Endothelial cell (in vitro differentiated cells): ENCODE results near the gene TIMELESS. TPM values are rescaled to one million over a fixed set of nuclear protein-coding genes. Genes with fewer than 3 reads are reported as not detected.
"Not testable (repeated sequence)": the region's sequence is repeated elsewhere in the genome, so short reads cannot be mapped to it uniquely, and the experiment has no call there.

Experiments used
- DNase-seq: peaks from one replicate; pipeline ENCODE4 v3.0.0; 2021; ENCODE audit warnings: low spot score
- H3K27ac Mint-ChIP-seq: one replicate; pipeline ENCODE4 v1.8.0; 2021; ENCODE audit warnings: mixed read lengths, inconsistent platforms; ENCODE audit not compliant: unreplicated experiment
- H3K27me3 Mint-ChIP-seq: one replicate; pipeline ENCODE4 v1.8.0; 2021; ENCODE audit warnings: mild to moderate bottlenecking, moderate library complexity, mixed read lengths, inconsistent platforms; ENCODE audit not compliant: unreplicated experiment
- H3K36me3 Mint-ChIP-seq: one replicate; pipeline ENCODE4 v1.8.0; 2021; ENCODE audit warnings: mild to moderate bottlenecking, low read depth, mixed read lengths, inconsistent platforms; ENCODE audit not compliant: unreplicated experiment
- H3K4me1 Mint-ChIP-seq: one replicate; pipeline ENCODE4 v1.8.0; 2021; ENCODE audit warnings: mild to moderate bottlenecking, mixed read lengths, inconsistent platforms; ENCODE audit not compliant: unreplicated experiment
- H3K4me3 Mint-ChIP-seq: one replicate; pipeline ENCODE4 v1.8.0; 2021; ENCODE audit warnings: mild to moderate bottlenecking, mixed read lengths, inconsistent platforms; ENCODE audit not compliant: unreplicated experiment
- H3K9me3 Mint-ChIP-seq: one replicate; pipeline ENCODE4 v1.8.0; 2021; ENCODE audit warnings: mixed read lengths, inconsistent platforms; ENCODE audit not compliant: unreplicated experiment
- total RNA-seq: library from RNA; stranded (reverse); fragmentation: NEBNext Ultra II Directional; extraction: Animal tissue kit (Norgen Biotek cat#: 25700); gene quantifications from one replicate; pipeline ENCODE4 v1.2.1, GENCODE V29; 2021; ENCODE audit not compliant: unreplicated experiment
- TF ChIP-seq, protein P1 (sequence below): fragments of 200-600 bp; sonication (generic); IDR thresholded peaks from one replicate; pipeline ENCODE4 v1.5.0; 2021; ENCODE audit warnings: antibody characterized with exemption; ENCODE audit not compliant: unreplicated experiment

Gene TIMELESS
- total RNA-seq, 1 donor from 2014 or later = 34.2 TPM

DNA sequence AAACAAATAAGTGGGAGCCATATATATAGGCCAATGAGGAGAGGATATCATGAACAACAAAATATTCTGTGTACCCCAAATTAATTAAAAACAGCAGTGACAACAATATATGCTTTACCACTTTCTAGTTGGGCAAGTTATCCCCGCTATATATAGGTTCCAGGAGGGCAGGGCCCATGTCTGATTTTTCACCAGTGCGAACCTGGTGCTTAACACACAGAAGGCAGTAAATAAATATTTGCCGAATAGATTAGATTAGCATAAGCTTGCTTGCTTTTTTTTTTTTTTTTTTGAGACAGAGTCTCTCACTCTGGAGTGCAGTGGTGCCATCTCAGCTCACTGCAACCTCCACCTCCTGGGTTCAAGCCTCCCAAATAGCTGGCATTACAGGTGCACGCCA, 8.6 kb upstream of the TIMELESS start:
- TF ChIP-seq, protein P1, sequence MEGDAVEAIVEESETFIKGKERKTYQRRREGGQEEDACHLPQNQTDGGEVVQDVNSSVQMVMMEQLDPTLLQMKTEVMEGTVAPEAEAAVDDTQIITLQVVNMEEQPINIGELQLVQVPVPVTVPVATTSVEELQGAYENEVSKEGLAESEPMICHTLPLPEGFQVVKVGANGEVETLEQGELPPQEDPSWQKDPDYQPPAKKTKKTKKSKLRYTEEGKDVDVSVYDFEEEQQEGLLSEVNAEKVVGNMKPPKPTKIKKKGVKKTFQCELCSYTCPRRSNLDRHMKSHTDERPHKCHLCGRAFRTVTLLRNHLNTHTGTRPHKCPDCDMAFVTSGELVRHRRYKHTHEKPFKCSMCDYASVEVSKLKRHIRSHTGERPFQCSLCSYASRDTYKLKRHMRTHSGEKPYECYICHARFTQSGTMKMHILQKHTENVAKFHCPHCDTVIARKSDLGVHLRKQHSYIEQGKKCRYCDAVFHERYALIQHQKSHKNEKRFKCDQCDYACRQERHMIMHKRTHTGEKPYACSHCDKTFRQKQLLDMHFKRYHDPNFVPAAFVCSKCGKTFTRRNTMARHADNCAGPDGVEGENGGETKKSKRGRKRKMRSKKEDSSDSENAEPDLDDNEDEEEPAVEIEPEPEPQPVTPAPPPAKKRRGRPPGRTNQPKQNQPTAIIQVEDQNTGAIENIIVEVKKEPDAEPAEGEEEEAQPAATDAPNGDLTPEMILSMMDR = no peak
- no peak for DNase-seq
- Mint-ChIP-seq H3K27me3 (peaks cover 4% of the 10 kb centered on the region), H3K27ac (no peak overlapping the region), H3K36me3 (no peaks in the 10 kb centered on the region), H3K4me1 (no peaks in the 10 kb centered on the region), H3K4me3 (no peak overlapping the region), H3K9me3 (no peaks in the 10 kb centered on the region)

DNA sequence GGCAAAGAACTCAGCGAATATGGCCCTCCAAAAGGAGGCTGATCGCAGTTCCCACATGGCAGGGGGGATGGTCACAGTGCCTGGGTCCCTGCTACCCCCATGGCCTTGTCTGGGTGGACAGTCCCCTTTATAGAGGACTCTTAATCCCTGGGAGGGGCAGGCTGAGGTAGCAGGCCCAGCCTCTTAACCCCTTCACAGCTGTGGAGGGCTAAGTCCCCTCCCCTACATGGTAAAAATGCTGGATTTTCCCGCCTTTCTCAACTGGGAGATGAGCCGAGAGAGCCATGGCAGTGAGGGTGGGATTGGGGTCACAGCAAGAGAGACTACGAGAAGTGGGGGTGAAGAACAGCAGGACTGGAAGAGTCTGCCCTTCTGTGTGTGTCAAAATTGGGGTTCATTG, 5.3 kb upstream of the TIMELESS start, which contains the start of gene MIP:
Gene MIP (minus strand): TSS at position 101 of the 400 bp plus-strand sequence. CDS start 44 bp downstream, at position 57.
- Mint-ChIP-seq H3K27me3 (peaks cover 6% of the 10 kb centered on the region), H3K36me3 (no peaks in the 10 kb centered on the region), H3K9me3 (no peaks in the 10 kb centered on the region), H3K4me1 (peaks cover 16% of the 10 kb centered on the region), H3K4me3 (no peak within 1 kb of the TSS), H3K27ac (peak within 1 kb of the TSS; percentile 40)
- TF ChIP-seq, protein P1 = no peak
- DNase-seq = no peak

DNA sequence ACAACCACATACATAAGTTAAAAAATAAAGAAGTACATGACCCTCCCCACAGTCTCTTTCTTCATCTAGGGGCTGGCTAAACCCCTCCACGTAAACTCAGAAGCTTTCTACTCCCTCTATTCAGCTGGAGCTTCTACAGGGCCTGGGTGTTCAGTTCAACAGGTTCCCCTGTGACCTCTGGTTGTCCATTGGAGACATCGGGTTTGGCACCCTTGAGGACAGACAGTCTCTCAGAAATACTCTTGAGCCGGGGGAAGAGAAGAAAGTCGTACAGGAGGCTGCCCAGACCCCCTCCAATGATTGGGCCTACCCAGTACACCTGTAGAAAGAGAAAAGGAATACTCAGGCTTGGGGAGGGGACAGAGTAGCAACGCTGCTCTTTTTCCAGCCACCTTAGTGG, 1.9 kb upstream of the TIMELESS start:
- no peak overlapping the region for H3K27ac Mint-ChIP-seq

DNA sequence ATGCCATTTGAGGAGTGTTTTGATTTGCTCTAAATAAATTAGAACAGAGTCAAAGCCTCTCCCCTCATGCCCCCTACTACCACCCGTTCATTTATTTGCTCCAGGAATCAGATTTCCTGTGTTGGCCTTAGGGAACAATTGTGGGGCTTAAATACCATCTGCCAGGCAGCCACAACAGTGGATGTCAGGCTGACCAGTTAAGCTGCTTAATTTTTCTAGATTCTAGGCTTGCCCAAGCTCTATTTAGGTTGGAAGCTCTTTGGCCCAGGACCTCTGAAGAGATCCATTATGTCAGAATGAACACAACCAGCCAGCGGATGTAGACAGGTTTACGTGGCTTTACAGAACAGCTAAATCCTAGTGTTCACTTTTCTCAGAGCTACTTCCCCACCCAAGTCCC, 1.0 kb upstream of the TIMELESS start:
- H3K27me3 Mint-ChIP-seq = peaks cover 6% of the 10 kb centered on the region

More for the DNA sequence above, 1.9 kb upstream of the TIMELESS start:
- no peak for DNase-seq
- H3K36me3 Mint-ChIP-seq = peaks cover 3% of the 10 kb centered on the region
- peaks cover 6% of the 10 kb centered on the region for H3K27me3 Mint-ChIP-seq
- TF ChIP-seq, protein P1 = no peak
- H3K4me1 Mint-ChIP-seq = peaks cover 27% of the 10 kb centered on the region
- no peaks in the 10 kb centered on the region for H3K9me3 Mint-ChIP-seq
- no peak overlapping the region for H3K4me3 Mint-ChIP-seq

DNA sequence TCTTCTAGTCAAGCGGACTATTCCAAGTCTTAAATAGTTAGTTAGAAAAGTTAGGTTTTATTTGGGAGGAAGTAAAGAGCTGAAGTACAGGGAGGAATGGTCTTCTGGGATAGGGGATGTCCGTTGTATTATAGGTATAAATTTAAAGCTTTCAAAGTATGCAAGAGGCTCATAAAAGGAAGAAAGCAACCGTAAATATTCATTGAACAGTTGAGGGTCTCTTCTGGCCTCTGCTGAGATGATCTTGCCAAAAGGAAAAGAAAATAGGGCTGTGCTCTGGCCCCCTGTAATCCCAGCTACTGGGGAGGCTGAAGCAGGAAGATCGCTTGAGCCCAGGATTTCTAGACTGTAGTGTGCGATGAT, 377 bp upstream of the TIMELESS start:
- H3K36me3 Mint-ChIP-seq = peaks cover 6% of the 10 kb centered on the region
- TF ChIP-seq, protein P1 = no peak
- peaks cover 6% of the 10 kb centered on the region for H3K27me3 Mint-ChIP-seq
- DNase-seq = no peak
- peaks cover 29% of the 10 kb centered on the region for H3K4me1 Mint-ChIP-seq
- peak overlapping the region; percentile 92 for H3K4me3 Mint-ChIP-seq
- peak overlapping the region; percentile 98 for H3K27ac Mint-ChIP-seq
- H3K9me3 Mint-ChIP-seq = no peaks in the 10 kb centered on the region

More for the DNA sequence above, 1.0 kb upstream of the TIMELESS start:
- TF ChIP-seq, protein P1 = no peak
- Mint-ChIP-seq H3K4me1 (peaks cover 27% of the 10 kb centered on the region), H3K4me3 (peak overlapping the region; percentile 92), H3K36me3 (peaks cover 3% of the 10 kb centered on the region), H3K27ac (peak overlapping the region; percentile 98), H3K9me3 (no peaks in the 10 kb centered on the region)
- no peak for DNase-seq

DNA sequence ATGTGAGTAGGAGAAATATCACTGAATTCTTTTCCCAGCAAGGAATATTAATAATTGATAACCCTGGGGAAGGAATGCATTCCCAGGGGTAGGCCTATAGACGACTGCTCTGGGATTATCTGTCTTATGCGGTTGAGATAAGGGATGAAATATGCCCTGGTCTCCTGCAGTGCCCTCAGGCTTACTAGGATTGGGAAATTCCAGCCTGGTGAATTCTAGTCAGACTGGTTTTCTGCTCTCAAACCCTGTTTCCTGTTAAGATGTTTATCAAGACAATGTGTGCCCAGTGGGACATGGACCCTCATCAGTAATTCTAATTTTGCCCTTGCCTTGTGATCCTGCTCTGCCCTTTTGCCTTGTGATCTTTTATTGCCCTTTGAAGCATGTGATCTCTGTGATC, 6.0 kb downstream of the TIMELESS start:
- not testable (repeated sequence) for H3K27ac Mint-ChIP-seq, DNase-seq, H3K27me3 Mint-ChIP-seq, H3K9me3 Mint-ChIP-seq
- H3K4me1 Mint-ChIP-seq = peaks cover 21% of the 10 kb centered on the region
- H3K4me3 Mint-ChIP-seq = peak overlapping the region; percentile 16
- peaks cover 24% of the 10 kb centered on the region for H3K36me3 Mint-ChIP-seq
